Measurements from ENCODE around the gene GPX8.

DNA sequence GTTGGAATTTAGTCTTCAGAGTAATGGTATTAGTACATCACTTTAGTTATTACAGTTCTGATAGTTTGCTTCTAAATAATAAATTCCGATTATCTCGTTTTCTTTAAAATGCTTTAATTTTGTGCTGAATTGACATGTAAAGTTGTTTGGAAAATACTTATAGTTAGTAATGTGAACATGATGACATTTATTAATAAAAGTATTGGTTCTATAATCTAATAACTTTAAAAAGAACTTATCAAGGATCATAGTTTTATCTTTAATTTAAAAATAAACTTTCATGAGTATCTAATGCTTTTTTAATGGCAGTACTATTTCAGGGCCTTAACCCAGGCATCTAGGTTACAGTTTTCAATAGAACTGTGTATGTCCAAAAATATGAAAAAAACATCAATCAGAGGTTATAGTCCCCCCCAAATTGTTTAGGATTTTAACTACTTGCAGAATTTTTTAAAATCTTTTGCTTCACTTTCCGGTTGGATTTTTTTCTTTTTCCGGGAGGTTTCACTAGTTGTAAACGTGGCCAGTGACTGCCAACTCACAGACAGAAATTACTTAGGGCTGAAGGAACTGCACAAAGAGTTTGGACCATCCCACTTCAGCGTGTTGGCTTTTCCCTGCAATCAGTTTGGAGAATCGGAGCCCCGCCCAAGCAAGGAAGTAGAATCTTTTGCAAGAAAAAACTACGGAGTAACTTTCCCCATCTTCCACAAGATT, 680 bp downstream of the GPX8 start:
- TF ChIP-seq, protein P1, sequence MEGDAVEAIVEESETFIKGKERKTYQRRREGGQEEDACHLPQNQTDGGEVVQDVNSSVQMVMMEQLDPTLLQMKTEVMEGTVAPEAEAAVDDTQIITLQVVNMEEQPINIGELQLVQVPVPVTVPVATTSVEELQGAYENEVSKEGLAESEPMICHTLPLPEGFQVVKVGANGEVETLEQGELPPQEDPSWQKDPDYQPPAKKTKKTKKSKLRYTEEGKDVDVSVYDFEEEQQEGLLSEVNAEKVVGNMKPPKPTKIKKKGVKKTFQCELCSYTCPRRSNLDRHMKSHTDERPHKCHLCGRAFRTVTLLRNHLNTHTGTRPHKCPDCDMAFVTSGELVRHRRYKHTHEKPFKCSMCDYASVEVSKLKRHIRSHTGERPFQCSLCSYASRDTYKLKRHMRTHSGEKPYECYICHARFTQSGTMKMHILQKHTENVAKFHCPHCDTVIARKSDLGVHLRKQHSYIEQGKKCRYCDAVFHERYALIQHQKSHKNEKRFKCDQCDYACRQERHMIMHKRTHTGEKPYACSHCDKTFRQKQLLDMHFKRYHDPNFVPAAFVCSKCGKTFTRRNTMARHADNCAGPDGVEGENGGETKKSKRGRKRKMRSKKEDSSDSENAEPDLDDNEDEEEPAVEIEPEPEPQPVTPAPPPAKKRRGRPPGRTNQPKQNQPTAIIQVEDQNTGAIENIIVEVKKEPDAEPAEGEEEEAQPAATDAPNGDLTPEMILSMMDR (conservative IDR thresholded peaks at IDR 0.05; ENCODE audit: low read depth, low read length), result no peak
- TF ChIP-seq EZH2phosphoT487 (IDR thresholded peaks at IDR 0.05; ENCODE audit: borderline replicate concordance, low read length) (no peak), EZH2 (IDR thresholded peaks at IDR 0.05; ENCODE audit: low read length, unreplicated experiment) (no peak)
